WI38 (cell line): ENCODE measurements around the gene C14orf93.

Experiments used
- H3K4me3 ChIP-seq: 2 replicates; pipeline ENCODE4 v1.5.1; 2011; ENCODE audit warnings: low read depth, mild to moderate bottlenecking, control low read depth, low read length
- TF ChIP-seq, protein P1 (sequence below): IDR thresholded peaks from 2 replicates; pipeline ENCODE4 v1.5.1; 2012; ENCODE audit warnings: low read depth, mild to moderate bottlenecking, control low read depth, low read length

The C14orf93 gene

DNA sequence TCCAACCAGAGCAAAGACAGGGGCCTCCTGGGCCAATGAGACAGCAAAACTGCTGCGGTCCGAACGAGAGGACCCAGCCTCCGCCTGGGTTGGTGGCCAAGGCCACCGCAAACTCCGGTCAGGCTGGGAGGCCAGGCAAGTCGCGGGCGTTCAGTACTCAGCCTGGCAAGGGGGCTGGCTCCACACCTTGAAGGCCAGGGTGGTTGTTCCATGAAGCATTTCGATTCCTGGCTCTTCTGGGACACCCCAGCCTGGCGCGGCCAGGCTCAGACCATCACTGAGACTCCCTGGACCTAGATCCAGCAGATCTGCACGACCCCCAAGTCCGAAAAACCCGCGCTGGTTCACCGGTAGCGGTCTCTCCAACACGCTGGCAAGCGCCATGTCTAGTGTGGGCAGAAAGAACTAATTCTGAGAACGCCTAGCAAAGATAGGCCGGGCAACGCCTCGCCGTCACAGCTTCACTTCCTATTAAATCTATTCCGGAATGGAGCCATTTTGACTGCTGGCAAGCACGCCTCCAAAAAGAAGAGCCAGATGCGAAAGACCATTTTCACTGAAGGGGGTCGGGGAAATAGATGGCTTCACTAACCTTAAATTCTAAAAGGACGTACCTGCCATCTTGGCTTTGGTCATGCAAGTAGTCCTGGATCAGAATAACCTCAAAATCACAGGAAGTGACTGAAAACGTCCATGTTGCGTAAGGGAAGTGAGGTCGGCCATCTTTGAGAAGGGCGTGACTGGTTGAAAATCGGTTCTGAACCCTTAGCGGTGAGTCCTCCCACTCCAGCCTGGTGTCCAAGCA is 24.8 kb upstream of the C14orf93 start, which contains the start of gene PSMB5:
PSMB5 (minus strand) TSS at position 403 of the 805 bp plus-strand sequence; CDS start at position 384, 19 bp downstream.
- H3K4me3 ChIP-seq = peak within 1 kb of the TSS; percentile 93
- TF ChIP-seq, protein P1, sequence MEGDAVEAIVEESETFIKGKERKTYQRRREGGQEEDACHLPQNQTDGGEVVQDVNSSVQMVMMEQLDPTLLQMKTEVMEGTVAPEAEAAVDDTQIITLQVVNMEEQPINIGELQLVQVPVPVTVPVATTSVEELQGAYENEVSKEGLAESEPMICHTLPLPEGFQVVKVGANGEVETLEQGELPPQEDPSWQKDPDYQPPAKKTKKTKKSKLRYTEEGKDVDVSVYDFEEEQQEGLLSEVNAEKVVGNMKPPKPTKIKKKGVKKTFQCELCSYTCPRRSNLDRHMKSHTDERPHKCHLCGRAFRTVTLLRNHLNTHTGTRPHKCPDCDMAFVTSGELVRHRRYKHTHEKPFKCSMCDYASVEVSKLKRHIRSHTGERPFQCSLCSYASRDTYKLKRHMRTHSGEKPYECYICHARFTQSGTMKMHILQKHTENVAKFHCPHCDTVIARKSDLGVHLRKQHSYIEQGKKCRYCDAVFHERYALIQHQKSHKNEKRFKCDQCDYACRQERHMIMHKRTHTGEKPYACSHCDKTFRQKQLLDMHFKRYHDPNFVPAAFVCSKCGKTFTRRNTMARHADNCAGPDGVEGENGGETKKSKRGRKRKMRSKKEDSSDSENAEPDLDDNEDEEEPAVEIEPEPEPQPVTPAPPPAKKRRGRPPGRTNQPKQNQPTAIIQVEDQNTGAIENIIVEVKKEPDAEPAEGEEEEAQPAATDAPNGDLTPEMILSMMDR = no peak

DNA sequence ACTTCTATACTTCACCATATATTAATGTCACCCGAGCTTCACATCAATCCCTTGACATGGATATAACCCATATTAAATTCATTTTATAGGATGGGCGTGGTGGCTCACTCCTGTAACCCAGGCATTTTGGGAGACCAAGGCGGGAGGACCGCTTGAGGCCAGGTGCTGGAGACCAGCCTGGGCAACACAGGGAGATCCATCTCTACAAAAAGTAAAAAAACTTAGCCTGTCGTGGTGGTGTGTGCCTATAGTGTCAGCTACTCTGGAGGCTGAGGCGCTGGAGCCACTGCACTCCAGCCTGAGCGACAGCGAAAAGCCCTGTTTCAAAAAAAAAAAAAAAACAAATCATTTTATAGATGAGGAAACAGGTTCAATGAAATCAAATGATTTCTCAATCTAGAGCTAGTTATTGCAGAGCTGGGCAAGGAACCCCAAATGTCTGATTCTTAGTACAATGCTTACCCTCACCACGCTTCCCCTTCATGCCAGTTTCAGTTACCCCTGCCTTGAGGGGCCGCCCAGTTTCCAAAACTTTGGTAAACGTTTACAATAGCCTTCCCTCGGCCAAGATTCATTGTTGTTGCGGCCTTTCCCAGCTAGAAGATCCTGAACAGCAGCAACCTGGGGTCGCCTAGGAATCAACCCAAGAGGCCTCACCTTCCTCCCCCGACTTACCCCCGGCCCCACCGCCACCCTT is 24.0 kb upstream of the C14orf93 start:
- TF ChIP-seq, protein P1 = no peak
- H3K4me3 ChIP-seq = peak overlapping the region; percentile 93

DNA sequence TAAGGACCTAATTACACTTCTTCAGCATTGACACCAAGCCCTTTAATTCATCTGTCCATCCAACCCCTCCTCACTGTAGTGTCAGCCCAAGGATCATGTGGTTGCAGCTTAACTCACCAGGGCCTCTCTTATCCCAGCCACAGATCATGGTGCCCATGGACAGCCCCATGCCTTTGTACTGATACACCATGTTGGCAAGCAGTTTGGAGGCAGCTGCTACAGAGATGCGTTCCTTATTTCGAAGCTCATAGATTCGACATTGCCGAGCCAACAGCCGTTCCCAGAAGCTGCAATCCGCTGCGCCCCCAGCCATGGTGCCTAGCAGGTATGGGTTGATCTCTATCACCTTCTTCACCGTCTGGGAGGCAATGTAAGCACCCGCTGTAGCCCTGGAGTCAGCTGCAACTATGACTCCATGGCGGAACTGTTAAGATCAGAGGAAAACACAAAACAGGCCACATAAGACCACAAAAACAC is 23.3 kb upstream of the C14orf93 start:
- peak overlapping the region; percentile 93 for H3K4me3 ChIP-seq
- TF ChIP-seq, protein P1 = no peak

DNA sequence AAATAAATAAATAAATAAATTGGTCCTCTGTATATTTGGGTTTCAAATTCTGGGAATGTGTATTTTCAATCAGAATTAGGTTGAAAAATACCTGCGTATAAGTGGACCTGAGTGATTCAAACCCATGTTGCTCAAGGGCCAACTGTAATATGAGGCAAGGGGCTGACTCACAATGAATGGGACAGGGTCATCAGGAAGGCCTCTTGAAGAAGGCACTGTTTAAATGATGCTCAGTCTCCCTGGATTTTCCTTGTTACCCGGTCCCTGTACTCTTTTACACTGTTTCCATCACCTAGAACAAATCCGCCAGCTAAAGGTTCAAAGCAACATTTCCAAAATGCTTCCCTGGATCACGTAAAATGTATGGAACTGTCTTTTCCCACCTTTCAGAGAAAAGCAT is 21.0 kb upstream of the C14orf93 start:
- H3K4me3 ChIP-seq = no peak overlapping the region
- TF ChIP-seq, protein P1 = no peak

DNA sequence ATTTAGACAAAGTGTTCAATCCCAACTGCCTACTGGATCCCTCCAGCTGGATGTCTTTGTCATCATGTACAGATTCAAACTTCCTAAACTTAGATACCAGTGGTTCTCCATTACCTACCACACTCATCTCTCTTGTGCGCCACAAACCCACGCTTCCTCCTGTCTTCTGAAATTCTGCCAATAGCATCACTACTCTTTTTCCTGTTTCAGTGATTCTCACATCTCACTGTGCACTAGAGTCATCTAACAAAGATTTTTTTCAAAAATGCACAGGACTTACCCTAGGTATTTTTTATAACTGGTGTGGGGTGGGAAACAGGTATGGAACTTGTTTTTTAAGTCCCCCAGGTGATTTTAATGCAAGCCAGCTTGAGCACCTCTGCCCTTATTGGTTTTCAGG is 18.9 kb upstream of the C14orf93 start:
- TF ChIP-seq, protein P1 = no peak
- H3K4me3 ChIP-seq = no peak overlapping the region

DNA sequence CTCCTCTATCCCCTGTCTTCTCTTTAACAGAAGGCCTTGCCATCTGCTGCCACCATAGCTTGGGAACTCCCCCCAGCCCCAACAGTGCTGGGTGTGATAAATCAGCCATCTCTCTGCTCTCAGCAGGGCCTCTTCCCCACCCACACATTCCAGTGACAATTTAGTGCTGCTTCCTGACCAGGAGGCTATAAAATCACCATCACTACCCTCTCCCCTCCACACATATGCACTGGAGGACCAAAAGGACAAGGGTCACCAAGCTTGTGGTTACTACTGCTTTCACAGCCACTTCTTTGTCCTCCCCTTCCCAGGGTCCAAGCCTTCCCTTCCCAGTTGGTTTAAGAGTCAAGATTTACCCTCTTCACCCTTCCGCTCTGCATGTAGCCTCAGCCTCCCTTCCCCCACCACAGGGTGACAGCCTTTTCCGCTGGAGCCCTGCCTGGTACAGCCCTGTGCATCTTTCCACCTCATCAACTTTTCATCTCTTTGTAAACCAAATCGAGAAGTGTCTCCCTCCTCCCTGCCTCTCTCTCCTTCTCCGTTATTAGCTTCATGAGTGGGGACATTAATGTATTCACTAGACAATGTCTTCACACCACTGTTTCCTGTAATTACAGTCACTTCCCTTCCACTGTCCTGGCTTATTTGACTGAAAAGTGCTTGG is 15.3 kb upstream of the C14orf93 start:
- H3K4me3 ChIP-seq = no peak overlapping the region
- TF ChIP-seq, protein P1 = no peak
